ENCODE data around the gene ILRUN.
"Not testable (repeated sequence)": the region's sequence is repeated elsewhere in the genome, so short reads cannot be mapped to it uniquely, and the experiment has no call there.

Gene ILRUN

GRCh38 chr6:34663371-34663770 is 33.2 kb downstream of the ILRUN start:
- DNase-seq: no peak

GRCh38 chr6:34661357-34661756 is 35.2 kb downstream of the ILRUN start:
- no peak for DNase-seq

GRCh38 chr6:34658605-34659265 is 37.8 kb downstream of the ILRUN start:
- no peak for DNase-seq

- DNase-seq: not testable (repeated sequence)
Observed at GRCh38 chr6:34657979-34658480, 38.5 kb downstream of the ILRUN start.

GRCh38 chr6:34657307-34657978 is 39.1 kb downstream of the ILRUN start:
- DNase-seq: peak; percentile 15 to 32

- DNase-seq: no peak
Observed at GRCh38 chr6:34657037-34657306, 39.6 kb downstream of the ILRUN start.

- peak; percentile 22 to 31 for DNase-seq
Observed at GRCh38 chr6:34656378-34657036, 40.1 kb downstream of the ILRUN start.

- DNase-seq: not testable (repeated sequence)
Observed at GRCh38 chr6:34655876-34656377, 40.6 kb downstream of the ILRUN start.

- DNase-seq: no peak
Observed at GRCh38 chr6:34654061-34654710, 42.4 kb downstream of the ILRUN start.

GRCh38 chr6:34652263-34652662 is 44.3 kb downstream of the ILRUN start:
- no peak for DNase-seq

- DNase-seq: no peak
Observed at GRCh38 chr6:34650823-34651222, 45.7 kb downstream of the ILRUN start.

- not testable (repeated sequence) for DNase-seq
Observed at GRCh38 chr6:34650232-34650631, 46.3 kb downstream of the ILRUN start.

GRCh38 chr6:34648806-34649205 is 47.8 kb downstream of the ILRUN start:
- no peak for DNase-seq
